GM23338 (cell line): ENCODE measurements around the gene SPECC1L.
"Not testable (repeated sequence)": the region's sequence is repeated elsewhere in the genome, so short reads cannot be mapped to it uniquely, and the experiment has no call there.

ENCODE experiments used
- CREB1 ChIP-seq: fragments of 250-450 bp; sonication (Bioruptor Pico); IDR thresholded peaks from 2 replicates; pipeline ENCODE4 v1.5.0; 2020; ENCODE audit warnings: low read depth, mild to moderate bottlenecking, moderate library complexity
- CTCF ChIP-seq, 2 experiments: fragments of 200-600 bp in 1 of 2; sonication (generic) in 1 of 2; conservative IDR thresholded peaks; 2 replicates each; pipeline versions ENCODE4 v1.5.1 to v1.6.1; 2016 to 2017; ENCODE audit warnings: antibody characterized with exemption in 2 of 2, low read depth in 2 of 2, mild to moderate bottlenecking in 2 of 2, moderate library complexity in 1 of 2
- EZH2 ChIP-seq: fragments of 200-600 bp; sonication (generic); IDR thresholded peaks from one replicate; pipeline ENCODE4 v1.8.0; 2017; ENCODE audit warnings: antibody characterized with exemption, mild to moderate bottlenecking, low read depth; ENCODE audit not compliant: unreplicated experiment
- EZH2phosphoT487 ChIP-seq: fragments of 200-600 bp; sonication (generic); IDR thresholded peaks from one replicate; pipeline ENCODE4 v1.8.1; 2018; ENCODE audit warnings: antibody characterized with exemption; ENCODE audit not compliant: unreplicated experiment
- JUNB ChIP-seq: IDR thresholded peaks from one replicate; pipeline ENCODE4 v1.6.1; 2016; ENCODE audit warnings: antibody characterized with exemption; ENCODE audit not compliant: unreplicated experiment
- NANOG ChIP-seq: IDR thresholded peaks from 2 replicates; pipeline ENCODE4 v1.6.1; 2016; ENCODE audit warnings: antibody characterized with exemption, borderline replicate concordance
- POLR2AphosphoS5 ChIP-seq: IDR thresholded peaks from 2 replicates; pipeline ENCODE4 v1.6.1; 2016; ENCODE audit warnings: antibody characterized with exemption, low read depth
- REST ChIP-seq: IDR thresholded peaks from one replicate; pipeline ENCODE4 v1.6.1; 2018; ENCODE audit warnings: antibody characterized with exemption; ENCODE audit not compliant: unreplicated experiment
- ZNF114 ChIP-seq: fragments of 250-450 bp; sonication (Bioruptor Pico); IDR thresholded peaks from 2 replicates; pipeline ENCODE4 v1.5.0; 2020; ENCODE audit warnings: mild to moderate bottlenecking, moderate library complexity
- ZNF331 ChIP-seq: fragments of 250-450 bp; sonication (Bioruptor Pico); IDR thresholded peaks from 2 replicates; pipeline ENCODE4 v1.5.0; 2020; ENCODE audit warnings: low read depth, mild to moderate bottlenecking, moderate library complexity
- TF ChIP-seq, protein P1 (sequence below): IDR thresholded peaks from 2 replicates; pipeline ENCODE4 v1.6.1; 2016; ENCODE audit warnings: antibody characterized with exemption

DNA sequence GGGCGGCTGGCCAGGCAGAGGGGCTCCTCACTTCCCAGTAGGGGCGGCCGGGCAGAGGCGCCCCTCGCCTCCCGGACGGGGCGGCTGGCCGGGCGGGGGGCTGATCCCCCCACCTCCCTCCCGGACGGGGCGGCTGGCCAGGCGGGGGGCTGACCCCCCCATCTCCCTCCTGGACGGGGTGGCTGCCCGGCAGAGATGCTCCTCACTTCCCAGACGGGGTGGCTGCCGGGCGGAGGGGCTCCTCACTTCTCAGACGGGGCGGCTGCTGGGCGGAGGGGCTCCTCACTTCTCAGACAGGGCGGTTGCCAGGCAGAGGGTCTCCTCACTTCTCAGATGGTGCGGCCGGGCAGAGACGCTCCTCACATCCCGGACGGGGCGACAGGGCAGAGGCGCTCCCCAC, 46.9 kb downstream of the SPECC1L start:
- not testable (repeated sequence) for TF ChIP-seq REST; EZH2; EZH2phosphoT487; CTCF (conservative IDR thresholded peaks at IDR 0.05; ENCODE audit: low read depth in 2 of 2); POLR2AphosphoS5; ZNF331 (CRISPR knock-in tag); CREB1 (CRISPR knock-in tag); JUNB; NANOG; ZNF114 (CRISPR knock-in tag)
- TF ChIP-seq, protein P1, sequence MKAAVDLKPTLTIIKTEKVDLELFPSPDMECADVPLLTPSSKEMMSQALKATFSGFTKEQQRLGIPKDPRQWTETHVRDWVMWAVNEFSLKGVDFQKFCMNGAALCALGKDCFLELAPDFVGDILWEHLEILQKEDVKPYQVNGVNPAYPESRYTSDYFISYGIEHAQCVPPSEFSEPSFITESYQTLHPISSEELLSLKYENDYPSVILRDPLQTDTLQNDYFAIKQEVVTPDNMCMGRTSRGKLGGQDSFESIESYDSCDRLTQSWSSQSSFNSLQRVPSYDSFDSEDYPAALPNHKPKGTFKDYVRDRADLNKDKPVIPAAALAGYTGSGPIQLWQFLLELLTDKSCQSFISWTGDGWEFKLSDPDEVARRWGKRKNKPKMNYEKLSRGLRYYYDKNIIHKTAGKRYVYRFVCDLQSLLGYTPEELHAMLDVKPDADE: not testable (repeated sequence)
